Lower leg skin (tissue), 4 donors: ENCODE measurements around the gene KRTAP10-4. TPM values are rescaled to one million over a fixed set of nuclear protein-coding genes. Genes with fewer than 3 reads are reported as not detected.

ENCODE experiments used
- DNase-seq, 2 donors: peaks; one replicate each; pipeline ENCODE4 v3.0.0-alpha.2; 2019; ENCODE audit warnings: low spot score in 2 of 2
- H3K4me3 ChIP-seq: fragments of 200-600 bp; sonication (generic); 2 replicates; pipeline ENCODE4 v1.5.1; 2017; ENCODE audit warnings: mild to moderate bottlenecking, low read depth; ENCODE audit not compliant: poor library complexity, severe bottlenecking
- POLR2A ChIP-seq, 2 donors: fragments of 450-650 bp; IDR thresholded peaks; one replicate each; pipeline ENCODE4 v1.6.1; 2016 to 2017; ENCODE audit warnings: antibody characterized with exemption in 2 of 2, mild to moderate bottlenecking in 1 of 2, moderate library complexity in 1 of 2
- WGBS, 2 donors: methylation state at CpG; one replicate each; pipeline ENCODE4 v1.1.5; 2018; 5-methylcytosine and 5-hydroxymethylcytosine counted together
- intact Hi-C: fragments of 100-400 bp; cut with DNase I; formaldehyde crosslinking; loops from one replicate; pipeline ENCODE4 v1.15.0; 2023; ENCODE audit warnings: low total_unique reads
- total RNA-seq, 4 donors: library from RNA; depleted of rRNA; stranded (reverse); fragments of >200 nt; gene quantifications; one replicate each; pipeline ENCODE4 v1.1.0, GENCODE V29; 2016
- TF ChIP-seq, protein P1 (sequence below), 3 donors: fragments of 450-650 bp; IDR thresholded peaks; one replicate each; pipeline ENCODE4 v1.5.1; 2016; ENCODE audit warnings: antibody characterized with exemption in 3 of 3, mild to moderate bottlenecking in 3 of 3, moderate library complexity in 2 of 3

KRTAP10-4 gene
- total RNA-seq, 4 donors from 2014 or later: 6.3 TPM; not detected in 3

DNA sequence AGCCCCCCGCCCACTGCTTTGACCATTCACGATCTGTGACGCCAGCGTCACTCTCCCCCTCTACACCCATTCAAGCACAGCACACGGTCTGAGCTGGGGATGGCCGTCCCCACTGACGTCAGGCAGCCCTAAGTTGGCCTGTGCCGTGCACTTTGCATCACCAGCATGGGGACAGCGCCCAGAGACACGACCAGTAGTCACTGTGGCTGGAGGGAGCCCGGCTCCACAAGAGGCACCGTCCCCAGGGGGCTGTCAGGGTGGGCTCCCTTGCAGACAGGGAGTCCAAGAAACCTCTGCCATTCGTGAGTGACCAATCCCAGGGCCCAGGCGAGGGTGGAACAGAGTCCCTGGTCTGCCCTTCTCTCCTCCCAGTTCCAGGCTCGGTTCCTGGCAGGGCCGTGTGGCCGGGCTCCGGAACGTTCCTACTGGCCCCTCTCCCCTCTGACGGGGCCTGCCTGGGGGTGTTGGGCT is 40.7 kb downstream of the KRTAP10-4 start:
- TF ChIP-seq POLR2A (IDR thresholded peaks at IDR 0.05): no peak
- TF ChIP-seq, protein P1, sequence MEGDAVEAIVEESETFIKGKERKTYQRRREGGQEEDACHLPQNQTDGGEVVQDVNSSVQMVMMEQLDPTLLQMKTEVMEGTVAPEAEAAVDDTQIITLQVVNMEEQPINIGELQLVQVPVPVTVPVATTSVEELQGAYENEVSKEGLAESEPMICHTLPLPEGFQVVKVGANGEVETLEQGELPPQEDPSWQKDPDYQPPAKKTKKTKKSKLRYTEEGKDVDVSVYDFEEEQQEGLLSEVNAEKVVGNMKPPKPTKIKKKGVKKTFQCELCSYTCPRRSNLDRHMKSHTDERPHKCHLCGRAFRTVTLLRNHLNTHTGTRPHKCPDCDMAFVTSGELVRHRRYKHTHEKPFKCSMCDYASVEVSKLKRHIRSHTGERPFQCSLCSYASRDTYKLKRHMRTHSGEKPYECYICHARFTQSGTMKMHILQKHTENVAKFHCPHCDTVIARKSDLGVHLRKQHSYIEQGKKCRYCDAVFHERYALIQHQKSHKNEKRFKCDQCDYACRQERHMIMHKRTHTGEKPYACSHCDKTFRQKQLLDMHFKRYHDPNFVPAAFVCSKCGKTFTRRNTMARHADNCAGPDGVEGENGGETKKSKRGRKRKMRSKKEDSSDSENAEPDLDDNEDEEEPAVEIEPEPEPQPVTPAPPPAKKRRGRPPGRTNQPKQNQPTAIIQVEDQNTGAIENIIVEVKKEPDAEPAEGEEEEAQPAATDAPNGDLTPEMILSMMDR (IDR thresholded peaks at IDR 0.05): no peak
- DNase-seq: no peak
- no peak overlapping the region for H3K4me3 ChIP-seq
- intact Hi-C loops: no loop called here
- 84 to 90% methylated on average over 13 to 20 of the region's 20 CpGs for WGBS, 2 donors

DNA sequence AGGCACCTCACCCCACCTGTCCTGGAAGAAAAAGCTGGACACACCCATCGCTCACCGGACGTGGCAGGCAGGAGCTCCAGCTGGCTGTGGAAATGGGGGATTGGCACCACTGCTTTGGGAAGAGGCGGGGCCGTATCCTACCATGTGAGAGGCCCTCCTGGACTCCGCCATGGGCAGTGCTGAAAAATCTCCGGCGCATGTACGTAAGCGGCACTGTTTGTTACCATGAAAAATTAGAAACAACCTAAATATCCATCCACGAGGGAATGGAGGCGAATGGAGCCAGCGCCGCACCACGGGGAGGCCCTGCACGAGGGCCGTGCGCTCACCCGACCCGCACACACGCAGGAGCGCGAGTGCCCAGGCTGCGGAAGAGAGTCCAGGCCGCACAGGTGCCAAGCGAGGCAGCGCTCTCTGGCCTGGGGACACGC is 41.4 kb downstream of the KRTAP10-4 start:
- H3K4me3 ChIP-seq: no peak overlapping the region
- DNase-seq: peak in 1 of 2 donors; percentile 79
- TF ChIP-seq, protein P1 (IDR thresholded peaks at IDR 0.05): no peak
- no peak for TF ChIP-seq POLR2A (IDR thresholded peaks at IDR 0.05)
- intact Hi-C loops: no loop called here
- WGBS, 2 donors: 76 to 85% methylated on average over 28 of the region's 28 CpGs

DNA sequence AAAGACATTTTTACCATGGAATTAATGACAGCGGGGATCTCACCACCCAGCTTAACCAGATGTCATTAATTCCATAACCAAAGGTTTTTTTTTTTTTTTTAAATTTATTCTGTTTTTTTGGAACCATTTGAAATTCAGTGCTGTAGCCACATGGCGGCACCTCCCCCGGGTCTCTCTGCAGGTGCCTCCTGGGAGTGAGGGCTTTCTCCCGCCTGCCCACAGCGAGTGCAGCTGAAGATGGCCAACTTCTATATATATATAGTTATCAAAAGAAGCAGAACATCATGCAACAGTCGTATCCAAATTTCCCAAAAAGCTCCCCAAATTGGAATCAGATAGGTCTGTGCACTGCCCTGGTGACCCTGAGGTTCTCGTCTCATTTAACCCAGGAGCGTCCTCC is 41.9 kb downstream of the KRTAP10-4 start:
- TF ChIP-seq, protein P1 (IDR thresholded peaks at IDR 0.05): no peak
- no peak for TF ChIP-seq POLR2A (IDR thresholded peaks at IDR 0.05)
- intact Hi-C loops: no loop called here
- WGBS, 2 donors: 70 to 86% methylated on average over 8 of the region's 8 CpGs
- no peak for DNase-seq
- H3K4me3 ChIP-seq: no peak overlapping the region

DNA sequence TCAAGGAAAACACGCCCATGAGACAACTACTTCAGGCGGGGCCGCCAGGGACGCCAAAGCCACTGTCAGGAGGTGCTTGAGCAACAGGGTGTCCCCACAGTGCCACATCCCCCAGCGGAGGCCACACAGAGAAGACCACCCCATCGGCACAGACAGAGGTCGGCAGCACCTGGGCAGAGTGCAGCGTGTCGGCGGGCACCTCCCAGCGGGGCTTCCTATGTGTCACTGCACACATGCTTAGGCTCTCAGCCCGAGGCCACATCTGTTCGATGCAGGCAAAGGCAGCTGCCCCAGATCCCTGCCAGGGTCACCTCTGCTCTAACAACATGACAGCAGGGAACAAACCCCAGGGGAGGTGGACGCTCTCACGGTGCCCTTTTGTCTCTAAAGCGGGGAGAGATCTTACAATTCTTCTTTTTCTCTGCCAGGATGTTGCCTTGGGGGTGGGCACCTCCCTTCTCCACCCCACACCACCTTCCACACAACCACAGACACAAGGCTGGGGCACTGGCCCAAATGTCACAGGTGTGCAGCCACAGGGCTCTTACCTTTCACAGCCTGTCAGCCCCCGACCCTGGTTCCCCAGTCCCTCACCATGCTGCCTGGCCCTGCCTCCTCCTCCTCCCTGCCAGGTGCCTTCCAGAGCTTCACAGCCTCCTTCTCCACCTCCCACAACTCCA is 42.5 kb downstream of the KRTAP10-4 start:
- DNase-seq: no peak
- H3K4me3 ChIP-seq: no peak overlapping the region
- intact Hi-C loops: no loop called here
- 67 to 72% methylated on average over 15 to 16 of the region's 17 CpGs for WGBS, 2 donors
- no peak for TF ChIP-seq POLR2A (IDR thresholded peaks at IDR 0.05)
- TF ChIP-seq, protein P1 (IDR thresholded peaks at IDR 0.05): no peak

DNA sequence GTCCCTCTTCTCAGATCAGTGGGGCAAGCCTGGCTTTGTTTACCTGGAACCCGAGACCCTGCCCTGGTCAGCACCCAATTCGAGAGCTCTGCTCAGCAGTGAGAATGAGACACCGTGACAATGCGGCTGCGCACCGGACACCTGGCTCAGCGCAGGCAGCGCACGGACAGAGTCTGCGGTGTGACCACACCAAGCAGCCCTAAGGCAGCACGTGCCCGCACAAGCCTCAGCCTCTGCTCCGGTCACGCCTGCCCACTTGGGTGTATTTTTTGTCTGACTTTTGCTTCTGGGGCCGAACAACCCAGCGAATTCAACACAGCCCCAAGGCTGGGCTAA is 43.0 kb downstream of the KRTAP10-4 start:
- no peak for TF ChIP-seq POLR2A (IDR thresholded peaks at IDR 0.05)
- TF ChIP-seq, protein P1 (IDR thresholded peaks at IDR 0.05): no peak
- H3K4me3 ChIP-seq: no peak overlapping the region
- WGBS, 2 donors: 39 to 50% methylated on average over 16 of the region's 16 CpGs
- intact Hi-C loops: no loop called here
- DNase-seq: no peak

DNA sequence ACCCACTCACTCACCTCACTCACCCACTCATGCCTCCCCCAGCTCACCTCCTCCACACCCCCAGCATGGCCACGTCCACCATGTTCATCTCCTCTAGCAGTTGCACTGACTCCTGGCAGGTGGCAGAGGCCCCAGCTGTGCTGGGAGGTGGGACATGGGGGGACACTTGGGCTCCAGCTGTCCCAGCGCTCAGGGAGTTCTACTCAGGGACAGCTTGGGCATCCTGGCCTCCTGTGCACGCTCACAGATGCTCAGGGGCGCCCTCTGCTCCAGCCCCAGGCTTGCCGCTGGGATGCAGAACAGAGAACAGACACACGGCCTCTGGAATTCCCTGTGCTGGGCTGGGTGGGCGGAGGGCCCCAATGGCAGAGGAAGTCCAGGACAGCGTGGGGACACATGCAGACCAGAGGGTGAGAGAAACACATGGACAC is 43.6 kb downstream of the KRTAP10-4 start:
- 64 to 65% methylated on average over 8 of the region's 8 CpGs for WGBS, 2 donors
- no peak overlapping the region for H3K4me3 ChIP-seq
- no peak for DNase-seq
- intact Hi-C loops: no loop called here
- no peak for TF ChIP-seq POLR2A (IDR thresholded peaks at IDR 0.05)
- TF ChIP-seq, protein P1 (IDR thresholded peaks at IDR 0.05): no peak
